Osteocyte (in vitro differentiated cells): ENCODE results near the gene CALCR. TPM values are rescaled to one million over a fixed set of nuclear protein-coding genes. Genes with fewer than 3 reads are reported as not detected.
"Not testable (repeated sequence)": the region's sequence is repeated elsewhere in the genome, so short reads cannot be mapped to it uniquely, and the experiment has no call there.

ENCODE experiments used
- DNase-seq: peaks from one replicate; pipeline ENCODE4 v3.0.0; 2021; ENCODE audit warnings: mixed read lengths; ENCODE audit not compliant: unreplicated experiment; ENCODE audit errors: extremely low spot score
- H3K27ac Mint-ChIP-seq: one replicate; pipeline ENCODE4 v1.8.0; 2021; ENCODE audit warnings: mild to moderate bottlenecking, mixed read lengths; ENCODE audit not compliant: unreplicated experiment
- H3K27me3 Mint-ChIP-seq: one replicate; pipeline ENCODE4 v1.8.0; 2021; ENCODE audit warnings: mixed read lengths; ENCODE audit not compliant: unreplicated experiment
- H3K36me3 Mint-ChIP-seq: one replicate; pipeline ENCODE4 v1.8.0; 2021; ENCODE audit warnings: mixed read lengths; ENCODE audit not compliant: unreplicated experiment
- H3K4me1 Mint-ChIP-seq: one replicate; pipeline ENCODE4 v1.8.0; 2021; ENCODE audit warnings: mixed read lengths; ENCODE audit not compliant: unreplicated experiment
- H3K4me3 Mint-ChIP-seq: one replicate; pipeline ENCODE4 v1.8.0; 2021; ENCODE audit warnings: mild to moderate bottlenecking, moderate library complexity, mixed read lengths; ENCODE audit not compliant: unreplicated experiment
- H3K9me3 Mint-ChIP-seq: one replicate; pipeline ENCODE4 v1.8.0; 2021; ENCODE audit warnings: mixed read lengths; ENCODE audit not compliant: unreplicated experiment
- total RNA-seq: library from RNA; stranded (reverse); gene quantifications from 2 replicates; pipeline ENCODE4 v1.2.1, GENCODE V29; 2021
- TF ChIP-seq, protein P1 (sequence below): fragments of 200-600 bp; sonication (generic); IDR thresholded peaks from 2 replicates; pipeline ENCODE4 v1.5.0; 2021; ENCODE audit warnings: antibody characterized with exemption, mild to moderate bottlenecking, moderate library complexity

Gene CALCR
- total RNA-seq, 1 donor from 2014 or later: not detected

DNA sequence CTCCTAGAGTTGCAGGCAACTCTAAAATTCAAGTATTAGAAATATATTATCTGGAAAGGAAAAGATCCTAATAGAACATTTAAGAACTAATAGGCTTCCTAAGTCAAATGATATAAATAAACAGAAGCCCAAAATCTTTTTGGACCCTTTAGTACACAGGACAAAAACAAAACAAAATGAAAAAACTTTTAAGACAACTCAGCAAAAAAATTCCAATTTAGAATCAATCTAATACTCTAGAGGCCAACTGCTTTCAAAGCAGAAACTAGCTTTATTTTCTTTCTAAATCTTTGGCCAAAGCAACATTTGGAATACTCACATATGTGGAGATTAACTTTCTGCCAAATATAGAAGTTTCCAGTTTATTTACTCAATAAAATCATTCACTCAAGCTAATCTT lies 65.2 kb downstream of the CALCR start:
- H3K27me3 Mint-ChIP-seq: peaks cover 8% of the 10 kb centered on the region
- H3K36me3 Mint-ChIP-seq: no peaks in the 10 kb centered on the region
- TF ChIP-seq, protein P1, sequence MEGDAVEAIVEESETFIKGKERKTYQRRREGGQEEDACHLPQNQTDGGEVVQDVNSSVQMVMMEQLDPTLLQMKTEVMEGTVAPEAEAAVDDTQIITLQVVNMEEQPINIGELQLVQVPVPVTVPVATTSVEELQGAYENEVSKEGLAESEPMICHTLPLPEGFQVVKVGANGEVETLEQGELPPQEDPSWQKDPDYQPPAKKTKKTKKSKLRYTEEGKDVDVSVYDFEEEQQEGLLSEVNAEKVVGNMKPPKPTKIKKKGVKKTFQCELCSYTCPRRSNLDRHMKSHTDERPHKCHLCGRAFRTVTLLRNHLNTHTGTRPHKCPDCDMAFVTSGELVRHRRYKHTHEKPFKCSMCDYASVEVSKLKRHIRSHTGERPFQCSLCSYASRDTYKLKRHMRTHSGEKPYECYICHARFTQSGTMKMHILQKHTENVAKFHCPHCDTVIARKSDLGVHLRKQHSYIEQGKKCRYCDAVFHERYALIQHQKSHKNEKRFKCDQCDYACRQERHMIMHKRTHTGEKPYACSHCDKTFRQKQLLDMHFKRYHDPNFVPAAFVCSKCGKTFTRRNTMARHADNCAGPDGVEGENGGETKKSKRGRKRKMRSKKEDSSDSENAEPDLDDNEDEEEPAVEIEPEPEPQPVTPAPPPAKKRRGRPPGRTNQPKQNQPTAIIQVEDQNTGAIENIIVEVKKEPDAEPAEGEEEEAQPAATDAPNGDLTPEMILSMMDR: no peak
- no peak for DNase-seq
- no peak overlapping the region for H3K27ac Mint-ChIP-seq
- H3K9me3 Mint-ChIP-seq: no peaks in the 10 kb centered on the region
- H3K4me3 Mint-ChIP-seq: no peak overlapping the region
- H3K4me1 Mint-ChIP-seq: no peaks in the 10 kb centered on the region

DNA sequence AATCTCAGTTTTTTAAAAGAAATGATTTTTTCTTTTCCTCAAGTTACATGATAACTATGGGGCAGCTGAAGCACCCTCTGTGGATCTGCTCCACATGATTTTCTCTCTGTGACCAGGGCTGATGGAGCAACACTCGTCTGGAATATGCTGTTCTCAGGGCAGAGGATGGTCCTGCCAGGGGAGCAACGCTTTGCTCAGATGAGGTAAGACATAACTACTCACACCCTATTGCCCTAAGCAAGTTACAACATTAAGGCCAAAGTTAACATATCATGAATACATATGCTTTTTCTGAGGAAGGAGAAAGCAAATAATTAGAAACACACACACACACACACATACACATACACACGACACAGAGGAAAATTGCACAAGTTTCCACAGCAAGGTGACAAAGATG lies 71.4 kb downstream of the CALCR start:
- H3K4me1 Mint-ChIP-seq: no peaks in the 10 kb centered on the region
- peaks cover 22% of the 10 kb centered on the region for H3K27me3 Mint-ChIP-seq
- no peak overlapping the region for H3K27ac Mint-ChIP-seq
- no peak for DNase-seq
- H3K36me3 Mint-ChIP-seq: no peaks in the 10 kb centered on the region
- TF ChIP-seq, protein P1: no peak
- H3K9me3 Mint-ChIP-seq: no peaks in the 10 kb centered on the region
- H3K4me3 Mint-ChIP-seq: no peak overlapping the region

DNA sequence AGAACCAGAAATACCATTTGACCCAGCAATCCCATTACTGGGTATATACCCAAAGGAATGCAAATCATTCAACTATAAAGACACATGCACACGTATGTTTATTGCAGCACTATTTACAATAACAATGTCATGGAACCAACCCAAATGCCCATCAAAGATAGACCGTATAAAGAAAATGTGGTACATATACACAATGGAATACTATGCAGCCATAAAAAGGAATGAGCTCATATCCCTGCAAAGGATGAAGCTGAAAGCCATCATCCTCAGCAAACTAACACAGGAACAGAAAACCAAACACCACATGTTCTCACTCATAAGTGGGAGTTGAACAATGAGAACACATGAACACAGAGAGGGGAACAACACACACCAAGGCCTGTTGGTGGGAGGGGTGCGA lies 82.7 kb downstream of the CALCR start:
- not testable (repeated sequence) for H3K4me3 Mint-ChIP-seq, DNase-seq, H3K36me3 Mint-ChIP-seq, H3K4me1 Mint-ChIP-seq, H3K27ac Mint-ChIP-seq
- H3K9me3 Mint-ChIP-seq: peaks cover 17% of the 10 kb centered on the region
- H3K27me3 Mint-ChIP-seq: peaks cover 36% of the 10 kb centered on the region

DNA sequence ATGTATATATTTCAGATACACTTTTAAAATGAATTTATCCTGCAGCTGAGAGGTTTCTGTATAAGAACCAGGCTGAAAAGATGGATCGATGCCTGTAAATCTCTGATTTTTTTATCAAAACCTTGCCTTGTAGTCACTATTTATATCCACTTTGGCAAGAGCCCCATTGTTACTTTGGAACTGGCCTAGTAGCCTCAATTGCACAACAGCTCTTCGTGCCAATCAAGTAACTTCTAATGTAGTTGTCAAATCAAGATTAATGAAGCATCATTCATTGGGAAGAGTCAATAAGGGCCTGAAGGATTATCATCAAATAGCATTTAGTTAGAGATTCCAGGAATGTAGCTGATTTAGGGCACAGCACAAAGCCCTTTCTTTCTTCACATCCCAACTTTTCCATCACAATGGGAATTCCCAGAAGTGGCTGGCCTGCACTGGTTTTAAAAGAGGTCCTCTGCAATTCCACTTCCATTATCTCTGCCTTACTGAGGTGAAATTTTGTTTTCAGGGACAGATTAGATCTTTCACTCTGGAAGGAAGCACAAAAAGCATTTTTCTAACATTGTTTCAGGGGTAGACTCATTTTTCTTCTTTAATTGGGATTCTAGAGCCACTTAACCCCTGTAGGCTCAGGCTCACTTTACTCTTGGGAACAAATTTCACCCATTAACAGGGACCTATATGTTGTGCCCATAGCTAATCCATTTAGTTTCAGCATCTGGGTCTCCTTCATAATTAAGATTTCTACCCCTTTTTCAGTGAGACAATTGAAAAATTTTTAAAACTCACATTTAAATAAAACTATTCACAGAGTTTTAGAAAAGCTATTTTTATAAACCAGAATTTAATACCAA lies 97.8 kb downstream of the CALCR start:
- no peaks in the 10 kb centered on the region for H3K36me3 Mint-ChIP-seq
- H3K9me3 Mint-ChIP-seq: no peaks in the 10 kb centered on the region
- no peak for DNase-seq
- no peak overlapping the region for H3K27ac Mint-ChIP-seq
- TF ChIP-seq, protein P1: no peak
- H3K4me1 Mint-ChIP-seq: no peaks in the 10 kb centered on the region
- H3K27me3 Mint-ChIP-seq: peaks cover 29% of the 10 kb centered on the region
- no peak overlapping the region for H3K4me3 Mint-ChIP-seq

DNA sequence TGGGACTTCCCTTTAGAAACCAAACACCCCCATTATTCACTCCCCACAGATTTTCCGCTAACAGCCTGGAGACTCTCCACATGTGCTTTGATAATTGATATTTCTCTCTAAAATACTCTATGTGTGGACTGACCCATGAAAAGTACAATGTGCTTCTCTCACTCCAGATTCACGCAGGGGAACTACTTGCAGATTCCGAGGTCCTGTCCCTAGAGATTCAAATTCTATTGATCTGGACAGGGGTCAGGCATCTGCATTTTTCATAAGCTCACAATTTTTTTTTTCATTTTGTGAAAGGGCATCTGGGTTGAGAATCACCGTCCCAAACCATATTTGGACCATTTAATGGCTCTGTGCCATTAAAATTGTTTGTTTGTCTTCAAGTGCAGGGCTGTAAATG lies 98.7 kb downstream of the CALCR start:
- no peak overlapping the region for H3K27ac Mint-ChIP-seq
- H3K4me1 Mint-ChIP-seq: no peaks in the 10 kb centered on the region
- TF ChIP-seq, protein P1: no peak
- H3K9me3 Mint-ChIP-seq: no peaks in the 10 kb centered on the region
- no peak overlapping the region for H3K4me3 Mint-ChIP-seq
- H3K36me3 Mint-ChIP-seq: no peaks in the 10 kb centered on the region
- H3K27me3 Mint-ChIP-seq: peaks cover 23% of the 10 kb centered on the region
- no peak for DNase-seq
